Measurements from ENCODE around the gene PLA2G4F. TPM values are rescaled to one million over a fixed set of nuclear protein-coding genes. Genes with fewer than 3 reads are reported as not detected.
A peak's percentile ranks its signal among the peaks of the same experiment; 100 is the strongest.

Gene PLA2G4F
- total RNA-seq, 1 donor from 2014 or later: not detected

DNA sequence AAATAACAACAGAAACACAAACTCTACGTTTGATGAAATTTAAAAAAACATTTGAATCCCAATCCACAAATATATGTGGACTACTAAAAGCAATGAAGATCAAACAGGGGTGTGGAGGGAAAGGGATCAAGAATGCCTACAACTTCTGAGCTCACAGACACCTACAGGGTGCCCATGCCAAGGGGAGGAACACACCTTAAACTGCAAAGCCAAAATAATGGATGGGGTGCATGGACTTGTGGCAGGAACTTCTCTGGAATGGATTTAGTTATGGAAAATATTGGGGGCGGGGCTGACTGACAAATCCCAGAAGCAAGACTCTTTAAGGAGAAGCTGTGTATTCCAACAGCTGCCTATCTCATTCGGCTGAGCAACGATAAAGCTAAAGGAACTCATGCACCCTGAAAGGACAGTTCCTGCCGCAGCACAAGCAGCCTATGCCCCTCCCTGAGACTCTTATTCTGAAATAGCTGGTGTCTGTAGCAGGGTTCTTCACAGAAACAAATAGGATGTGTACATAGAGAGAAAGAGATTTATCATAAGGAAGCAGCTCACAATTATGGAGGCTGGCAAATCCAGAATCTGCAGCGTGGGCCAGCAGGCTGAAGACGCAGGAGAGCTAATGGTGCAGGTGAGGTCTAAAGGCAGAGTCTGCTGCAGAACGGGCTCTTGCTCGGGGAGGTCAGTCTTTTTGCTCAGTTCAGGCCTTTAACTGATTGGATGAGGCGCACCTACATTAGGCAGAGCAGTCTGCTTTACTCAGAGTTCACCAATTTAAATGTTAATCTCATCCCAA, 37.6 kb downstream of the PLA2G4F start:
- TF ChIP-seq, protein P1, sequence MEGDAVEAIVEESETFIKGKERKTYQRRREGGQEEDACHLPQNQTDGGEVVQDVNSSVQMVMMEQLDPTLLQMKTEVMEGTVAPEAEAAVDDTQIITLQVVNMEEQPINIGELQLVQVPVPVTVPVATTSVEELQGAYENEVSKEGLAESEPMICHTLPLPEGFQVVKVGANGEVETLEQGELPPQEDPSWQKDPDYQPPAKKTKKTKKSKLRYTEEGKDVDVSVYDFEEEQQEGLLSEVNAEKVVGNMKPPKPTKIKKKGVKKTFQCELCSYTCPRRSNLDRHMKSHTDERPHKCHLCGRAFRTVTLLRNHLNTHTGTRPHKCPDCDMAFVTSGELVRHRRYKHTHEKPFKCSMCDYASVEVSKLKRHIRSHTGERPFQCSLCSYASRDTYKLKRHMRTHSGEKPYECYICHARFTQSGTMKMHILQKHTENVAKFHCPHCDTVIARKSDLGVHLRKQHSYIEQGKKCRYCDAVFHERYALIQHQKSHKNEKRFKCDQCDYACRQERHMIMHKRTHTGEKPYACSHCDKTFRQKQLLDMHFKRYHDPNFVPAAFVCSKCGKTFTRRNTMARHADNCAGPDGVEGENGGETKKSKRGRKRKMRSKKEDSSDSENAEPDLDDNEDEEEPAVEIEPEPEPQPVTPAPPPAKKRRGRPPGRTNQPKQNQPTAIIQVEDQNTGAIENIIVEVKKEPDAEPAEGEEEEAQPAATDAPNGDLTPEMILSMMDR (IDR thresholded peaks at IDR 0.05): no peak
- H3K4me3 Mint-ChIP-seq (ENCODE audit: unreplicated experiment): no peak overlapping the region
- DNase-seq (ENCODE audit: extremely low spot score, unreplicated experiment): peak; percentile 57

DNA sequence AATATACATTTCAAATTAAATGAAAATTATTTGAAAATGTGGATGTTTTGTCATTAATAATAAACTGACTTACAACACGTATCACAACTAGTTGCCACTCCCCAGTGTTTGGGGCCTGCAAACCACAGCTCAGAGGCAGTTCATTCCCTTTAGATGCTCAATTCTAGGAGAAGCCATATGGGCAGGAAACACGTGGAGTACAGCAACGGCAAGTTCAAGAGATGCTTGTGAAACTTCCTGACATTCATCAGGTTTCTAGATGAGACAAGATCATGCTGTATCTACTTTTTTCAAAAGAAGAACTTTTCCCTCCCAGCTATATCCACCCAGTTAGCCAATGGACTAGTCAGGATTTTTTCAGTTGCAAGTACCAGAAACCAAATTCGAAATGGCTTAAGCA, 44.5 kb downstream of the PLA2G4F start:
- Mint-ChIP-seq H3K27ac (ENCODE audit: unreplicated experiment) (no peak overlapping the region), H3K27me3 (ENCODE audit: unreplicated experiment) (peaks cover 68% of the 10 kb centered on the region), H3K9me3 (ENCODE audit: unreplicated experiment) (peaks cover 11% of the 10 kb centered on the region), H3K4me1 (ENCODE audit: unreplicated experiment) (no peaks in the 10 kb centered on the region), H3K36me3 (ENCODE audit: unreplicated experiment) (no peaks in the 10 kb centered on the region), H3K4me3 (ENCODE audit: unreplicated experiment) (no peak overlapping the region)
- no peak for DNase-seq (ENCODE audit: extremely low spot score, unreplicated experiment)
- TF ChIP-seq, protein P1 (IDR thresholded peaks at IDR 0.05): no peak

More for the DNA sequence above, 37.6 kb downstream of the PLA2G4F start:
- Mint-ChIP-seq H3K27me3 (ENCODE audit: unreplicated experiment) (peaks cover 62% of the 10 kb centered on the region), H3K36me3 (ENCODE audit: unreplicated experiment) (no peaks in the 10 kb centered on the region), H3K27ac (ENCODE audit: unreplicated experiment) (no peak overlapping the region), H3K4me1 (ENCODE audit: unreplicated experiment) (no peaks in the 10 kb centered on the region), H3K9me3 (ENCODE audit: unreplicated experiment) (no peaks in the 10 kb centered on the region)

DNA sequence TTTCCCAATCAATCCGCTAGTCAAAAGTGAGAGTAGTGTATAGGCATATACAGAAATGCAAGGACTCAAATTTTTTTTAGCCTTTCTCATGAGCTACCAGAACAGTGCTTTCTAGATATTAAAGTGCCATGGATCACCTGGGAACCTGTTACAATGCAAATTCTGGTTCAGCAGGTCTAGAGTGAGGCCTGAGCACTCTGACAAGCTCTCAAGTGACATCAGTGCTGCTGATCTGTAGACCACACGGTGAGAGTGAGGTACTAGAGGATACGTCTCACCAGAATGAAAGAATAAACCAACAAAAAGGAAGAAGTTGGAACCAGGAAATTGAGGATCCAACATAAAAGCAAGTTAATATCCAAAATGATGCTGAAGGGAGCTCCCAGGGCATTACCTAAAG, 46.1 kb downstream of the PLA2G4F start:
- H3K9me3 Mint-ChIP-seq (ENCODE audit: unreplicated experiment): peaks cover 11% of the 10 kb centered on the region
- no peaks in the 10 kb centered on the region for H3K4me1 Mint-ChIP-seq (ENCODE audit: unreplicated experiment)
- TF ChIP-seq, protein P1 (IDR thresholded peaks at IDR 0.05): no peak
- H3K27me3 Mint-ChIP-seq (ENCODE audit: unreplicated experiment): peaks cover 62% of the 10 kb centered on the region
- H3K4me3 Mint-ChIP-seq (ENCODE audit: unreplicated experiment): no peak overlapping the region
- DNase-seq (ENCODE audit: extremely low spot score, unreplicated experiment): no peak
- H3K36me3 Mint-ChIP-seq (ENCODE audit: unreplicated experiment): no peaks in the 10 kb centered on the region
- H3K27ac Mint-ChIP-seq (ENCODE audit: unreplicated experiment): no peak overlapping the region

DNA sequence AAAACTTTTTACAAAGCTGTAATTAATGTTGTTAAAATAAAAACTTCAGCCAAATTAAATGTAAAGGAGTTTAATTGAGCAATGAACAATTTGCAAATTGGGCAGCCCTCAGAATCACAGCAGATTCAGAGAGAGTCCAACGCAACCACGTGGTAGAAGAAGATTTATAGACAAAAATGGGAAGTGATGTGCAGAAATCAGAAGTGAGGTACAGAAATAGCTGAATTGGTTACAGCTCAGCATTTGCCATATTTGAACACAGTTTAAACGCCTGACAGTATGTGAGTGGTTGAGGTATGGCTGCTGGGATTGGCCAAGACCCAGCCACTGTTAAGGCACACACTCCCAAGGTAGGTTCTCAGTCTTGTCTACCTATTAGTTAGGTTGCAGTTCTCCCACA, 47.6 kb downstream of the PLA2G4F start:
- no peak for DNase-seq (ENCODE audit: extremely low spot score, unreplicated experiment)
- TF ChIP-seq, protein P1 (IDR thresholded peaks at IDR 0.05): no peak
- Mint-ChIP-seq H3K27ac (ENCODE audit: unreplicated experiment) (no peak overlapping the region), H3K9me3 (ENCODE audit: unreplicated experiment) (peaks cover 11% of the 10 kb centered on the region), H3K36me3 (ENCODE audit: unreplicated experiment) (no peaks in the 10 kb centered on the region), H3K27me3 (ENCODE audit: unreplicated experiment) (peaks cover 54% of the 10 kb centered on the region), H3K4me1 (ENCODE audit: unreplicated experiment) (no peaks in the 10 kb centered on the region), H3K4me3 (ENCODE audit: unreplicated experiment) (no peak overlapping the region)

DNA sequence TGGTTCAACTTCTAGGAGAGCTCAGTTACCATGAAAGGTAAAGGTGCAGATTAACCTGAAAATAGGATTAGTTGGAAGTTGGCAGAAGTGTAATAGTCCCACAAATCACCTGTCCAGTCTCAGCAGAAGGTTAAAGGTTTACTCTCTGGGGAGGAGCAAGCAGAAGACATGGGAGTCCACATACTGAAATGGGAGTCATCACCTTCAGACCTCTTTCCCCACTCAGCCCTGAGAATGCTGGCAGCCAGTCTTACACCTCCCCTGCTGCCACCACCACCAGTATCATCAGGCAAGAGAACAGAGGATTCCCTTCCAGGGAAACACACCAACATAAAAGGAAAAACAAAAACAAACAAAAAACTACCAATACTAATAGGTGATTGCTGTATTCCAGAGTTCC, 48.2 kb downstream of the PLA2G4F start:
- no peak for DNase-seq (ENCODE audit: extremely low spot score, unreplicated experiment)
- Mint-ChIP-seq H3K27me3 (ENCODE audit: unreplicated experiment) (peaks cover 47% of the 10 kb centered on the region), H3K36me3 (ENCODE audit: unreplicated experiment) (no peaks in the 10 kb centered on the region), H3K4me3 (ENCODE audit: unreplicated experiment) (no peak overlapping the region), H3K27ac (ENCODE audit: unreplicated experiment) (no peak overlapping the region), H3K4me1 (ENCODE audit: unreplicated experiment) (no peaks in the 10 kb centered on the region), H3K9me3 (ENCODE audit: unreplicated experiment) (peaks cover 11% of the 10 kb centered on the region)
- TF ChIP-seq, protein P1 (IDR thresholded peaks at IDR 0.05): no peak
